Loucy (cell line): ENCODE measurements around the gene SPATA32.

Experiments used
- CTCF ChIP-seq: fragments of 200-600 bp; sonication (generic); conservative IDR thresholded peaks from 2 replicates; pipeline ENCODE4 v1.5.1; 2014; ENCODE audit warnings: mild to moderate bottlenecking, antibody characterized with exemption, low read length
- EZH2phosphoT487 ChIP-seq: fragments of 200-600 bp; IDR thresholded peaks from 2 replicates; pipeline ENCODE4 v1.6.1; 2018; ENCODE audit warnings: antibody characterized with exemption, mild to moderate bottlenecking, moderate library complexity, borderline replicate concordance

- no peak for TF ChIP-seq CTCF
- TF ChIP-seq EZH2phosphoT487, result no peak
Observed at GRCh38 chr17:45287526-45288500, 25.9 kb upstream of the SPATA32 start.
